ENCODE data around the gene ZBTB21.

ZBTB21 gene

DNA sequence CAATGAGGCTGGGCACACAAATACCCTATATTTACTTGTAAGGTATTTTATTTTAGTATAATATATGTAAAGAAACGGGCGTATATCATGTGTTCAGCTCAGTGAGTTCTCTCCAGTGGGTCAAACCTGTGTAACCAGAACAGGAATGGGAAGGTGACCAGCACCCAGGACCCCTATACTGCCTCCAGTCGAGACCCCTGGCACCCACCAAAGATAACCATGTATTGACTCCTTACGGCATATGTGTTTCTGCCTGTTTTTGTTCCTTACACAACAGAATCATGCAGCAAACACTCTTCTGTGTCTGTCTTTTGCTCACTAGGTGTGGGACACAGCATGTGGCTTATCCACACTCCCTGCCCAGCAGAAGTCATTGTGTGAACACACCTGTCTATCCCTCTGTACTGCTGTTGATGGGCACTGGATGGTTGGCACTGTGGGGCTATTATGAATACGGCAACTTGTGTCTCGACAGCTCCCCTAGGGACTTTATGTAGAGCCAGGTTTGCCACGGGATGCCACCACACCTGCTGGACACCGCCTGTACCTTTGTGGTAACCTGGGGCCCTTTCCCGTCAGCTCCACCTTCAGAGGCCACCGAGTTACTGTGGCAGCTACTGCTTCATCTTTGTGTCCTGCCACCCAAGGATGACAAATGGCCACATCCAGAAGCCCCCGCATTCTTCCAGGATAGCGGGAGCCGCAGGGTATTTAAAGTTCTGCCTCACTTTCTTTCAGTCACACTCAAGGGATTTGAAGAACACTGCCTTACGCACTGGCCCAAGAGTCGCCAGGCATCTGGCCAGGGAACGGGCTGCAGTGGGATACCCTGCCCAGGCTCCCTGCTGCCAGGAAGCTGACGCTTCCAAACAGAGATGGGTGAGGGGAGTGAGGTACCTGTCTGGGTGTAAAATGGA, 32.9 kb downstream of the ZBTB21 start:
- no peak for DNase-seq (ENCODE audit: low read depth)

GRCh38 chr21:41976611-41977010, 33.5 kb downstream of the ZBTB21 start:
- TF ChIP-seq, protein P1, sequence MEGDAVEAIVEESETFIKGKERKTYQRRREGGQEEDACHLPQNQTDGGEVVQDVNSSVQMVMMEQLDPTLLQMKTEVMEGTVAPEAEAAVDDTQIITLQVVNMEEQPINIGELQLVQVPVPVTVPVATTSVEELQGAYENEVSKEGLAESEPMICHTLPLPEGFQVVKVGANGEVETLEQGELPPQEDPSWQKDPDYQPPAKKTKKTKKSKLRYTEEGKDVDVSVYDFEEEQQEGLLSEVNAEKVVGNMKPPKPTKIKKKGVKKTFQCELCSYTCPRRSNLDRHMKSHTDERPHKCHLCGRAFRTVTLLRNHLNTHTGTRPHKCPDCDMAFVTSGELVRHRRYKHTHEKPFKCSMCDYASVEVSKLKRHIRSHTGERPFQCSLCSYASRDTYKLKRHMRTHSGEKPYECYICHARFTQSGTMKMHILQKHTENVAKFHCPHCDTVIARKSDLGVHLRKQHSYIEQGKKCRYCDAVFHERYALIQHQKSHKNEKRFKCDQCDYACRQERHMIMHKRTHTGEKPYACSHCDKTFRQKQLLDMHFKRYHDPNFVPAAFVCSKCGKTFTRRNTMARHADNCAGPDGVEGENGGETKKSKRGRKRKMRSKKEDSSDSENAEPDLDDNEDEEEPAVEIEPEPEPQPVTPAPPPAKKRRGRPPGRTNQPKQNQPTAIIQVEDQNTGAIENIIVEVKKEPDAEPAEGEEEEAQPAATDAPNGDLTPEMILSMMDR (IDR thresholded peaks at IDR 0.05; ENCODE audit: insufficient read depth, low read depth, low read length, missing control alignments) = no peak
- no peak overlapping the region for H3K4me3 ChIP-seq (ENCODE audit: low read length)
- DNase-seq (ENCODE audit: low read depth) = no peak

More for the DNA sequence above, 32.9 kb downstream of the ZBTB21 start:
- no peak overlapping the region for H3K4me3 ChIP-seq (ENCODE audit: low read length)
- TF ChIP-seq, protein P1 (IDR thresholded peaks at IDR 0.05; ENCODE audit: insufficient read depth, low read depth, low read length, missing control alignments) = no peak

DNA sequence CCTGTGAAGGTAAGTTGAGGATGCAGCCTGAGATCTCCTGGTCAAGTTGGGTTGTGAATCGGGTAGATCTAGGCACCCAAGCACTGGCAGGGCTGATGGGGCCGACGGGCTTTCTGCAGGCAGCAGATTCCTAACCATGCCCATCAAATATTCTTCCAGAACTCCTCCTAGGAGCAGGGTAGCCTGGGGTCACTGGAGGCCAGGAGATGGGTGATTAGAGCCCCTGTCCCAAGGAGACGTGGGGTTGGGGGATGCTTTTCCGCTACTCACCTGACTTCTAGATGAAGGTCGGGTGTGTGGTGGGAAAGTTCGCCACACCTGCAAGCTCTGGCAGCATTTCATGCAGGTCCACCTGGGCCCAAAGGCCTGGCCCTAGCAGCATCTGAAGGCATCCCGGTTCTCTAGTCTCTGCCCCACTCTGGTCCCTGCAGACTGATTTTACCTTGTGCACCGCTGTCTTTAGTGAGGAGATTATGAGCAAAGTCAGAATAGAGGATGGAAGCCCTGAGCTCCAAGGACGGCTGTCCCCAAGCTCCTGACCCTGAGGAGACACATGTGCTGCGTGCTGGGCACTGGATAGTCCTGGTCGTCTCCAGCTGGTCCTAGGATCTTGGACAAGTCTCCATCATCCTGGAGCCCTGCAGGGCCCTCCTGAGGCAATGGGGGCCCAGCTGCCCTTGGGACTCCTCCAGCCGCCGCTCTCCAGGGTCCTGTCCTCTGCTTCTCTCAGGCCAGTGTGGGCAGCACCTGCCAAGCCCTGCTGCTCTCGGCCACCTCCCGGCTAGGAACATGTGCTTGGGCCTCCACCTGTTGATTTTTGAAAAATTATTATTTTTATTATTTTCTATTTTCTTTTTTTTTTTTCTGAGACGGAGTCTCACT, 34.5 kb downstream of the ZBTB21 start:
- TF ChIP-seq, protein P1 (IDR thresholded peaks at IDR 0.05; ENCODE audit: insufficient read depth, low read depth, low read length, missing control alignments) = no peak
- H3K4me3 ChIP-seq (ENCODE audit: low read length) = no peak overlapping the region
- no peak for DNase-seq (ENCODE audit: low read depth)

- TF ChIP-seq, protein P1 (IDR thresholded peaks at IDR 0.05; ENCODE audit: insufficient read depth, low read depth, low read length, missing control alignments) = no peak
- no peak for DNase-seq (ENCODE audit: low read depth)
- no peak overlapping the region for H3K4me3 ChIP-seq (ENCODE audit: low read length)
These were observed 35.5 kb downstream of the ZBTB21 start for GRCh38 chr21:41974752-41975053.

- TF ChIP-seq, protein P1 (IDR thresholded peaks at IDR 0.05; ENCODE audit: insufficient read depth, low read depth, low read length, missing control alignments) = no peak
- no peak for DNase-seq (ENCODE audit: low read depth)
- no peak overlapping the region for H3K4me3 ChIP-seq (ENCODE audit: low read length)
These were observed 36.1 kb downstream of the ZBTB21 start for GRCh38 chr21:41973861-41974751.

DNA sequence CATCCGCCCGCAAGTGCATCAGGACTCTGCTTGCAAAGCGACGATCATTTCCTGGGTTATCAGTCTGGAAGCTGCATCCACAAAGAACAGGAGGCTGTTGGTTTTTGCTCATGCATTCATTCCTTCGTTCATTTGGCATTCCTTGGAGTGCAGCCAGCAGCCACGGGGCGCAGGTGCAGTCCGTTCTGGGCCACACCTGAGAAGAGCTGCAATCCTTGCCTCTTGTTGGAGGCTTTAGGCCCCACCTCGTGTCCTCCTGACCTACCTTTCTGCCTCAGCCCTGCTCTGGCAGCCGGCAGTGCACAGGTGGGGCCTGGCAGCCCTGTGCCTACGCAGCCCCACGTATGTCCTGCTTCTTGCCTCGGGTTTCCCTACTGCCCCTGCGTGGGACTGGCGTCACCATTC, 36.7 kb downstream of the ZBTB21 start:
- peak; percentile 39 for DNase-seq (ENCODE audit: low read depth)
- TF ChIP-seq, protein P1 (IDR thresholded peaks at IDR 0.05; ENCODE audit: insufficient read depth, low read depth, low read length, missing control alignments) = no peak
- H3K4me3 ChIP-seq (ENCODE audit: low read length) = no peak overlapping the region

All from epithelial cell of esophagus (primary cell).